ENCODE measurements around the gene BABAM1. TPM values are rescaled to one million over a fixed set of nuclear protein-coding genes. Genes with fewer than 3 reads are reported as not detected.
A peak's percentile ranks its signal among the peaks of the same experiment; 100 is the strongest.

BABAM1 gene
- polyA plus RNA-seq, 1 experiment, result 122 TPM

GRCh38 chr19:17283504-17283996, 16.3 kb downstream of the BABAM1 start:
- Histone ChIP-seq H3K27me3 (ENCODE audit: control insufficient read depth, insufficient read depth, low read length) (no peaks in the 10 kb centered on the region), H3K36me3 (ENCODE audit: control insufficient read depth, insufficient read depth, low read length) (no peaks in the 10 kb centered on the region), H3K4me3 (ENCODE audit: low read depth, low read length) (no peak overlapping the region)
- ChIA-PET POLR2A (no interaction called here), CTCF (interaction anchor here (0.7 to 4.2 kb wide), 18 partner anchors 8 to 218 kb away, joined by 3 to 25 read pairs (median 6); partner anchors contain the start of genes HAUS8, USE1 and USHBP1)
- no peak for TF ChIP-seq CTCF (IDR thresholded peaks at IDR 0.05; ENCODE audit: insufficient read depth, low read depth, low read length)
- DNase-seq (ENCODE audit: low read depth), result no peak

- DNase-seq (ENCODE audit: low read depth), result no peak
- no peak overlapping the region for H3K4me3 ChIP-seq (ENCODE audit: low read depth, low read length)
- no peaks in the 10 kb centered on the region for H3K27me3 ChIP-seq (ENCODE audit: control insufficient read depth, insufficient read depth, low read length)
- POLR2A ChIA-PET, result no interaction called here
- no peak for TF ChIP-seq CTCF (IDR thresholded peaks at IDR 0.05; ENCODE audit: insufficient read depth, low read depth, low read length)
- CTCF ChIA-PET, result no interaction called here
- H3K36me3 ChIP-seq (ENCODE audit: control insufficient read depth, insufficient read depth, low read length), result no peaks in the 10 kb centered on the region
Observed at GRCh38 chr19:17285415-17286135, 18.3 kb downstream of the BABAM1 start.

GRCh38 chr19:17286263-17286662, 19.0 kb downstream of the BABAM1 start:
- POLR2A ChIA-PET, result no interaction called here
- no peaks in the 10 kb centered on the region for H3K27me3 ChIP-seq (ENCODE audit: control insufficient read depth, insufficient read depth, low read length)
- TF ChIP-seq CTCF (IDR thresholded peaks at IDR 0.05; ENCODE audit: insufficient read depth, low read depth, low read length), result no peak
- H3K4me3 ChIP-seq (ENCODE audit: low read depth, low read length), result no peak overlapping the region
- CTCF ChIA-PET, result interaction anchor here (1.0 kb wide), 1 partner anchor 17 kb away, joined by 4 read pairs; the partner anchor contains the start of gene ABHD8
- DNase-seq (ENCODE audit: low read depth), result no peak
- no peaks in the 10 kb centered on the region for H3K36me3 ChIP-seq (ENCODE audit: control insufficient read depth, insufficient read depth, low read length)

- no peak for DNase-seq (ENCODE audit: low read depth)
- ChIA-PET POLR2A (no interaction called here), CTCF (interaction anchor here (1.0 kb wide), 1 partner anchor 17 kb away, joined by 4 read pairs; the partner anchor contains the start of gene ABHD8)
- H3K36me3 ChIP-seq (ENCODE audit: control insufficient read depth, insufficient read depth, low read length), result no peaks in the 10 kb centered on the region
- TF ChIP-seq CTCF (IDR thresholded peaks at IDR 0.05; ENCODE audit: insufficient read depth, low read depth, low read length), result no peak
- no peaks in the 10 kb centered on the region for H3K27me3 ChIP-seq (ENCODE audit: control insufficient read depth, insufficient read depth, low read length)
- H3K4me3 ChIP-seq (ENCODE audit: low read depth, low read length), result no peak overlapping the region
Observed at GRCh38 chr19:17286752-17287151, 19.5 kb downstream of the BABAM1 start.

GRCh38 chr19:17289489-17289888, 22.2 kb downstream of the BABAM1 start:
- POLR2A ChIA-PET, result no interaction called here

More at GRCh38 chr19:17289489-17289888, 22.2 kb downstream of the BABAM1 start:
- Histone ChIP-seq H3K36me3 (ENCODE audit: control insufficient read depth, insufficient read depth, low read length) (peaks cover 4% of the 10 kb centered on the region), H3K4me3 (ENCODE audit: low read depth, low read length) (0 out of 2 replicates have a peak overlapping the region, but pooled peaks have one; percentile 7), H3K27me3 (ENCODE audit: control insufficient read depth, insufficient read depth, low read length) (no peaks in the 10 kb centered on the region)
- CTCF ChIA-PET, result interaction anchor here (4.2 to 4.5 kb wide), 2 partner anchors 7 to 96 kb away, joined by 24 to 31 read pairs; partner anchors contain the start of gene ANKLE1
- no peak for TF ChIP-seq CTCF (IDR thresholded peaks at IDR 0.05; ENCODE audit: insufficient read depth, low read depth, low read length)
- DNase-seq (ENCODE audit: low read depth), result no peak
